C4-2B (cell line): ENCODE data around the gene EFNA5.
"Not testable (repeated sequence)": the region's sequence is repeated elsewhere in the genome, so short reads cannot be mapped to it uniquely, and the experiment has no call there.

Source experiments
- H3K27ac ChIP-seq: fragments of 450-650 bp; 2 replicates; pipeline ENCODE4 v1.5.1; 2017
- CTCF ChIP-seq: fragments of 450-650 bp; conservative IDR thresholded peaks from 2 replicates; pipeline ENCODE4 v1.5.1; 2017; ENCODE audit warnings: mild to moderate bottlenecking
- ZFX ChIP-seq: fragments of 450-650 bp; IDR thresholded peaks from 2 replicates; pipeline ENCODE4 v1.6.1; 2017

EFNA5 gene

DNA sequence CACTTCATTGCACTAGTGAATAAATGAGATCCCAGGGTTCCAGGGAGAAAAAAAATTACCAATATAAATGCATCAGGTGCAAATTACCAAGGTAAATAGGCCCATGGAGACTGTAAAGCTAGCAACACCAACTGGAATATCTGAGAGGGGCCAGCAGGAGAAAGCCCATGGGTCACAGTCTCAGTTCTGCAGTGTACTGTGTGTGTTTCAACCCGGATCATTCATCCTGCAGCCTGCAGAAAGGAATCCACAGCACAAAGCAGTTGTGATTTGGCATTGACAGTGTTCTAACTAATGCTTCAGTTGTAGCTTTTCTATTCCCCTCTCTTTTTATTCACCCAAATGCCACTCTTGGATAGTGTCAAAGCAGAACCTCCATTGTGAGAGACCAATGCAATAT lies 171.0 kb downstream of the EFNA5 start:
- no peak for TF ChIP-seq ZFX
- TF ChIP-seq CTCF: no peak
- H3K27ac ChIP-seq: no peak overlapping the region

GRCh38 chr5:107499237-107499636 lies 171.5 kb downstream of the EFNA5 start:
- TF ChIP-seq ZFX (no peak), CTCF (no peak)
- H3K27ac ChIP-seq: no peak overlapping the region

DNA sequence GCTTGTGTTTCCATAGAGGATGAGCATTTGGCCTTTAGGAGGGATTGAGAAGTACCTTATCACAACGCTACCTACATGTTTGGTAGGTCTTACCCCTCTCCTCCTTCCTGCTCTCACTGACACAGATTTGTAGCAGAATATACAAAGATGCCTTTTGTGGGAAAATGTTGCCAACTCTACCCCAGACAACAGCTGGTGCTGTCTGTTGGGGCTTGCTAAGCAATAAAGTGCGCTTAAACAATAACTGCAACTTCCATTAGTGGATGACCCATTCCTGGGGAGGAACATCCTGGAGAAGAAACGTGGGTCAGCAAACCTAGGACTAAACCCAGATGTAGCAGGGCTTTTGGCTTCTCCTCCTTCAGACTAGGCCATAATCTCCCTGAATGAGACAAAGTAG lies 174.3 kb downstream of the EFNA5 start:
- TF ChIP-seq ZFX (no peak), CTCF (no peak)
- no peak overlapping the region; the same call in 1 of the 2 replicates for H3K27ac ChIP-seq

GRCh38 chr5:107494129-107494528 lies 176.6 kb downstream of the EFNA5 start:
- not testable (repeated sequence) for H3K27ac ChIP-seq

- peak overlapping the region; percentile 34; the same call in 1 of the 2 replicates for H3K27ac ChIP-seq
- TF ChIP-seq ZFX (no peak), CTCF (no peak)
Measured at GRCh38 chr5:107487056-107487542, 183.6 kb downstream of the EFNA5 start.

- no peak for TF ChIP-seq ZFX
- no peak for TF ChIP-seq CTCF
- no peak overlapping the region for H3K27ac ChIP-seq
Measured at GRCh38 chr5:107486489-107486888, 184.2 kb downstream of the EFNA5 start.

- no peak for TF ChIP-seq ZFX
- TF ChIP-seq CTCF: no peak
- H3K27ac ChIP-seq: no peak overlapping the region
Measured at GRCh38 chr5:107485184-107485583, 185.6 kb downstream of the EFNA5 start.

- TF ChIP-seq ZFX: no peak
- TF ChIP-seq CTCF: no peak
Measured at GRCh38 chr5:107484281-107484680, 186.5 kb downstream of the EFNA5 start.

More at GRCh38 chr5:107484281-107484680, 186.5 kb downstream of the EFNA5 start:
- no peak overlapping the region for H3K27ac ChIP-seq
